A673 (cell line): ENCODE results near the gene SLC50A1. TPM values are rescaled to one million over a fixed set of nuclear protein-coding genes. Genes with fewer than 3 reads are reported as not detected.

Experiments
- BruUV-seq: library from RNA; stranded (reverse); fragments of 400-500 nt; replicated peaks from 2 replicates; lab custom pipeline; 2021; lab: Mats Ljungman, UMichigan
- CTCF ChIA-PET: fragments of 300-600 bp; sonication (Branson Sonifier 250); formaldehyde crosslinking; loops from one replicate; lab custom pipeline; 2022; ENCODE audit warnings: antibody characterized with exemption; lab: Charles Lee
- POLR2A ChIA-PET: fragments of 300-600 bp; sonication (Branson Sonifier 250); formaldehyde crosslinking; loops from one replicate; lab custom pipeline; 2022; ENCODE audit warnings: antibody characterized with exemption; ENCODE audit not compliant: low non-redundant PET; lab: Charles Lee
- DNase-seq: peaks from one replicate; pipeline ENCODE4 v3.0.0-alpha.2; 2015; ENCODE audit warnings: low spot score
- H3K27ac ChIP-seq: fragments of 200-600 bp; sonication (generic); 2 replicates; pipeline ENCODE4 v1.5.1; 2016; ENCODE audit warnings: mixed run types, low read depth, mild to moderate bottlenecking, mixed read lengths, antibody characterized with exemption, low read length; ENCODE audit not compliant: poor library complexity, severe bottlenecking
- H3K27me3 ChIP-seq: fragments of 200-600 bp; sonication (generic); replicated peaks from 2 replicates; pipeline ENCODE4 v1.6.1; 2017; ENCODE audit warnings: mixed run types, low read depth, mild to moderate bottlenecking, mixed read lengths, antibody characterized with exemption, low read length; ENCODE audit not compliant: insufficient read depth, poor library complexity
- H3K36me3 ChIP-seq: fragments of 200-600 bp; sonication (generic); 2 replicates; pipeline ENCODE4 v1.6.1; 2016; ENCODE audit warnings: mixed run types, mild to moderate bottlenecking, mixed read lengths, antibody characterized with exemption, low read length; ENCODE audit not compliant: insufficient read depth, poor library complexity, severe bottlenecking
- H3K4me1 ChIP-seq: fragments of 200-600 bp; sonication (generic); 2 replicates; pipeline ENCODE4 v1.6.1; 2017; ENCODE audit warnings: mixed run types, mild to moderate bottlenecking, mixed read lengths, antibody characterized with exemption, low read length; ENCODE audit not compliant: insufficient read depth, poor library complexity, severe bottlenecking
- H3K4me3 ChIP-seq: fragments of 200-600 bp; sonication (generic); 2 replicates; pipeline ENCODE4 v1.5.1; 2016; ENCODE audit warnings: low read depth, mixed run types, mild to moderate bottlenecking, mixed read lengths, low read length; ENCODE audit not compliant: poor library complexity, severe bottlenecking
- H3K9me3 ChIP-seq: fragments of 200-600 bp; sonication (generic); 2 replicates; pipeline ENCODE4 v1.6.1; 2016; ENCODE audit warnings: mixed run types, low read depth, mild to moderate bottlenecking, mixed read lengths, antibody characterized with exemption, low read length; ENCODE audit not compliant: poor library complexity, severe bottlenecking
- CTCF ChIP-seq: fragments of 300-800, 200-600 bp; sonication (generic); conservative IDR thresholded peaks from 2 replicates; pipeline ENCODE4 v1.5.1; 2017; ENCODE audit warnings: low read depth, mild to moderate bottlenecking, antibody characterized with exemption, low read length, moderate library complexity, mixed read lengths
- EZH2 ChIP-seq: fragments of 200-600 bp; sonication (generic); IDR thresholded peaks from 2 replicates; pipeline ENCODE4 v1.6.1; 2017; ENCODE audit warnings: borderline replicate concordance, low read depth, mild to moderate bottlenecking, mixed read lengths, antibody characterized with exemption, low read length; ENCODE audit not compliant: poor library complexity, severe bottlenecking
- intact Hi-C: fragments of 100-400 bp; cut with micrococcal nuclease; formaldehyde crosslinking; loops from one replicate; pipeline ENCODE4 v1.10.0; 2022; ENCODE audit not compliant: unreplicated experiment
- total RNA-seq: library from RNA; stranded (reverse); gene quantifications from 2 replicates; pipeline ENCODE4 v1.2.3, GENCODE V29; 2021

SLC50A1 gene
- total RNA-seq, 1 experiment from 2014 or later = 30.3 TPM

GRCh38 chr1:155123801-155124200 lies 11.9 kb upstream of the SLC50A1 start:
- no TSS peak for BruUV-seq
- no peaks in the 10 kb centered on the region for H3K27me3 ChIP-seq
- no peak for TF ChIP-seq CTCF
- TF ChIP-seq EZH2 = no peak
- H3K36me3 ChIP-seq = no peaks in the 10 kb centered on the region
- no peak for DNase-seq
- POLR2A ChIA-PET = no interaction called here
- intact Hi-C loops = no loop called here
- no peak overlapping the region for H3K4me3 ChIP-seq
- H3K4me1 ChIP-seq = peaks cover 21% of the 10 kb centered on the region
- no peak overlapping the region for H3K27ac ChIP-seq
- CTCF ChIA-PET = no interaction called here
- H3K9me3 ChIP-seq = no peaks in the 10 kb centered on the region

- no TSS peak for BruUV-seq
- no peaks in the 10 kb centered on the region for H3K27me3 ChIP-seq
- intact Hi-C loops = loop anchor here (5.0 kb wide), 1 partner anchor 32 kb away; no protein-coding TSS in a partner anchor
- H3K4me3 ChIP-seq = no peak overlapping the region
- DNase-seq = no peak
- ChIA-PET CTCF (interaction anchor here (1.3 kb wide), 1 partner anchor 33 kb away, joined by 6 read pairs; no protein-coding TSS in a partner anchor), POLR2A (no interaction called here)
- H3K4me1 ChIP-seq = peaks cover 30% of the 10 kb centered on the region
- H3K9me3 ChIP-seq = no peaks in the 10 kb centered on the region
- no peaks in the 10 kb centered on the region for H3K36me3 ChIP-seq
- no peak for TF ChIP-seq CTCF
- TF ChIP-seq EZH2 = no peak
- H3K27ac ChIP-seq = no peak overlapping the region
These were observed 10.9 kb upstream of the SLC50A1 start for GRCh38 chr1:155124503-155125463.

- Histone ChIP-seq H3K27me3 (no peaks in the 10 kb centered on the region), H3K4me1 (peaks cover 35% of the 10 kb centered on the region), H3K27ac (no peak overlapping the region), H3K36me3 (no peaks in the 10 kb centered on the region), H3K4me3 (no peak overlapping the region), H3K9me3 (no peaks in the 10 kb centered on the region)
- TF ChIP-seq EZH2 (no peak), CTCF (no peak)
- POLR2A ChIA-PET = no interaction called here
- intact Hi-C loops = loop anchor here (5.0 kb wide), 1 partner anchor 33 kb away; no protein-coding TSS in a partner anchor
- no TSS peak for BruUV-seq
- no peak for DNase-seq
- CTCF ChIA-PET = interaction anchor here (1.3 kb wide), 1 partner anchor 34 kb away, joined by 6 read pairs; no protein-coding TSS in a partner anchor
These were observed 10.1 kb upstream of the SLC50A1 start for GRCh38 chr1:155125511-155125945.
